HCEC 1CT (cell line): ENCODE measurements around the gene ANKRD23.
"Not testable (repeated sequence)": the region's sequence is repeated elsewhere in the genome, so short reads cannot be mapped to it uniquely, and the experiment has no call there.

Source experiments
- DNase-seq: peaks from one replicate; pipeline ENCODE4 v3.0.0-alpha.2; 2017

Gene ANKRD23

DNA sequence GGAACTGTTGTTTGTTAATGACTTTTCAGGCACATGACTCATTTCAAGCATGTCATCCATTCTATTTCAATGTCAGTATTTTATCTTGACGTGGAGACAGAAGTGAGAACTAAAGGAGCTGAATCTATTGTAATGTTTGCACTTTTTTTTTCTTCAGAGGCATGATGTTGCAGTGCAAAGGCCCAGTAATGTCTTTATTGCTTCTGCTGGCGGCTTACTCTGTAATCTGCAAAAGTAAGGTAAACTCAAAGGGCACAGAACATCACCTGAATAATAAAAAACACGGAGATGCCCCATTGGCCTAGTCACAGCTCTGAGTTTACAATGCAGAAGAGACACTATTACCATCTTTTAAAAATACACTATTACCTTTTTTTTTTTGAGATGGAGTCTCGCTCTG, 30.2 kb downstream of the ANKRD23 start:
- DNase-seq: no peak

DNA sequence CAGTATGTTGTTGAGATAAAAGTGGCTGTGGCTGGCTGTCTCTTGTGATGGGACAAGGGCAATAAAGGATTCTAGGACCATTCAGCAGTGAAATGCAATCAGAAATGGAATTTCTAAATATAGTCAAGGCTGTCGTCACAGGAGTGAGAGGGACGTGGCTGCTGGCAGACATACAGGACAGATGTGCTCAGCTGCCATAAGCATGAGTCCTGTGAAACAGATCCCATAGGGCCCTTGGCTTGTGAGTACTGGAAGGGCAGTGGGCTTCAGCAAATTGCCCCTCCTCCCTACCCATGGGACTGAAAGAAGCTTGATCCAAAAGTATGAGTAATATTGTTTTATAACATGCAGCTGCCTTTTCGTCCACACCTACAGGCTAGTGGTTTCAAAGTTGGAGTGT, 31.9 kb downstream of the ANKRD23 start:
- DNase-seq: peak; percentile 3

- DNase-seq: no peak
Observed at GRCh38 chr2:96810783-96811192, 33.0 kb downstream of the ANKRD23 start.

DNA sequence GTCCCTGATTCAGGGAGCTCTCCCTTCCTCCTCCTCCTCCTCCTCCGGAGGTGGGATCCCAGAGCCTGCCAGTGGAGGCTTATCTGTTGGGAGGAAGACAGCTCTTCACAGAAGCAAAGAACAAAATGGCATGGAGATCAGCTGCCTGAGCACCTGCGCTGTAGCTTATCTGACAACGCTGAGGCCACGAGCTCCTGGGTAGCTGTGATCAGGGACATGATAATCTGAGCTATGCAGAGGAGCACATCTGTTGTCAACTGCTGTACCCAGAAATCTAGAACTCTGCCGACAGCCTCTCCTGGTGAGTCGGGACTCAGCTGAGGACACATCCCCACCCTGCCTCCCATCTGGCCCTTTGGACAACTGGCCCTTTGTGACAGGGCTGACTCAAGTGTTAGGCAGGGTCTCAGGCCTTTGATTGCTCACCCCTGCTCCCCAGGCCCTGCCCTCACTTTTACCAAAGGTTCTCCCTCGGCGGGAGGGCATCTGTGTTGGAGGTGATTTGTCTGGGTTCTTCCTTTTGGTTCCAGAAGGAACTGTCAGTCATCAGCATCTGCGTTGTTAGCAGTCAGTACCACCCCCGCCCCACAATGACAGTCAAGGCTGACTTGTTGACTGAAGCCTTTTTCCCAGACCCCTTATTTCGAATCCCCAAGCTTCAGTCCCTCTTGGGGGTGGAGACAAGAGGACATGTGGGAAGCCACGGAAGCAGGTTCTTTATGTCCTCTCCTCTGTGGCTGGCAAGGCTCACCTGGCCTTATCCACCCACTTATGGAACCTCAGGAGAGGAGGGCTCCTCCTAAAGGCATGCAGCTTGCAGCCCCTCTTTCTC, 33.7 kb downstream of the ANKRD23 start:
- no peak for DNase-seq

DNA sequence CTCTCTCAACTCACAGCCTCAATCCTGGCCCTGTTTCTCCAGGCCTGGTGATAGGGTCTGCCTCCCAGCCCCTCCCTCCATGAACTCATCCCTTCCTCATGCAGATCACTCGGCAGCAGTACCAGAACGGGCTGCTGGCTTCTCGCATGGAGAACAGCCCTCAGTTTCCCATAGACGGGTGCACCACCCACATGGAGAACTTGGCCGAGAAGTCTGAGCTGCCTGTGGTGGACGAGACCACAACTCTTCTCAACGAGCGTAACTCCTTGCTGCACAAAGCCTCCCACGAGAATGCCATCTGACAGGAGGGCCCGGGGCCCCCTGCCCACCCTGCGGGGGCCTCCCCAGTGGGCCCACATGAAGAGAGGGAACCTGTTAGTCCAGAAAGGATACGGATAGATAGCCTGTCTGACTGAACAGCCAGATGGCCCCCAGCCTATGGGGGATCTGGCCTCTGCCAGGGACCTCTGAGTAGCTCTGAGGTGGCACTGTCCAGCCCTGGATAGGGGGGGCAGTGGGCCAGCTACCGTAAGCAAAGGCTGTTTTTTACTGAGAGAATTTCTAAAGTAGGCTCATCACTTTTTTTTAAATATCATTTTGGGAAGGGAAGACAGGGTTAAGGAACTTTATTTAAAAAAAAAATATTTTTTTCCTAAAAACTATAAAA, 34.5 kb downstream of the ANKRD23 start:
- DNase-seq: no peak

GRCh38 chr2:96808176-96808837, 35.5 kb downstream of the ANKRD23 start:
- no peak for DNase-seq

DNA sequence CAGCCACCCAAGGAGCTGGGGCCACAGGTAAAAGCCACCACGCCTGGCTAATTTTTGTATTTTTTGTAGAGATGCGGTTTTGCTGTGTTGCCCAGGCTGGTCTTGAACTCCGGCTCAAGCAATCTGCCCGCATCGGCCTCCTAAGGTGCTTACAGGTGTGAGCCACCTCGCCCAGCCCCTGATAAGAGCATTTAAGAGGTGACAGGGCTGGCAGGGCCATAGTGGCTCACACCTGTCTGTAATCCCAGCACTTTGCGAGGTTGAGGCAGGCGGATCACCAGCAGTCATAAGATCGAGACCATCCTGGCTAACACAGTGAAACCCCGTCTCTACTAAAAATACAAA, 36.7 kb downstream of the ANKRD23 start:
- DNase-seq: no peak

DNA sequence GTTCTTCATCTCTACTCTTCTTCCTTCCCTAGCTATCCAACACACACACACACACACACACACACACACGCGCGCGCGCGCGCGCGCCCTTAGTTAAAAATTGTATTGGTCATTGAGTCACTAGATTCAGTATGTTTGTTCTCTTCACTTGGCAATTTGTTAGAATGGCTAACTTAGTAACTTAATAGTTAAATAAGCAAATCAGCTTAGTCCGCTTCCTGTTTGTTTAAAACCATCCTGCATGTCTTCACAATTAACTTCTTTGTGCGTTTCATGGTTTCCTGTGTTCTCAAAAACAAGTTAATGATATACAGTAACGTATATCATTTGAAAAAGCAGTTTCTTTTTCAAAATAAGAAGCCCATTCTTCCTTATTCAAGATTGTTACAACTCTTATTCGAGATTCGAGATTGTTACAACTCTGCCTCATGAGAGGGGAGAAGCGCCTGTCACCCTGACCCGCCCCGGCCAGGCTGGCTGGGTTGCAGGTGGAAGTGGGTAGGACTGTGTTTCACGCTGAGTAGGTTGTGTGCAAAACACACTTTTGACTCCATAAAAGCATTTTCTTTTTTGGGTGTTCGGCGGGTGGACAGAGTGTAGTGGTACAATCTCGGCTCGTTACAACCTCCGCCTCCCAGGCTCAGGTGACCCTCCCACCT, 37.2 kb downstream of the ANKRD23 start:
- no peak for DNase-seq

- not testable (repeated sequence) for DNase-seq
Observed at GRCh38 chr2:96805946-96806345, 37.9 kb downstream of the ANKRD23 start.

DNA sequence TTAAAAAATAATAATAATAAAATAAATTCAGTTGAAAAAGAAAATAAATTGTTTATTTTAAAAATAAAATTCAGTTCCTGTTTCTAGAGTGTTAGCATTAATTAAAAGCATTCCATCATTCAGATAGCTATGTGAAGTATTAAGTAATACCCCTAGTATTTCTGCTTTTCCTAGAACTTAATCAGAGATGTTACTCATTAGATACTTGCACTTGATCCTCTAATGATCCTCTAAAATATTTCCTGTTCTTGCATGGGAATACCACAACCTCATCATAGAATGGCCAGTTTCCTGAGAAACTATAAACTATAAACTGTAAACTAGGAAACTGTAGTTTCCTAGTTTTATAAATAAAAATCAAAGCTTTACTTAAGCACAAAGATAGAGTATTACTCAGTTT, 38.8 kb downstream of the ANKRD23 start:
- no peak for DNase-seq

DNA sequence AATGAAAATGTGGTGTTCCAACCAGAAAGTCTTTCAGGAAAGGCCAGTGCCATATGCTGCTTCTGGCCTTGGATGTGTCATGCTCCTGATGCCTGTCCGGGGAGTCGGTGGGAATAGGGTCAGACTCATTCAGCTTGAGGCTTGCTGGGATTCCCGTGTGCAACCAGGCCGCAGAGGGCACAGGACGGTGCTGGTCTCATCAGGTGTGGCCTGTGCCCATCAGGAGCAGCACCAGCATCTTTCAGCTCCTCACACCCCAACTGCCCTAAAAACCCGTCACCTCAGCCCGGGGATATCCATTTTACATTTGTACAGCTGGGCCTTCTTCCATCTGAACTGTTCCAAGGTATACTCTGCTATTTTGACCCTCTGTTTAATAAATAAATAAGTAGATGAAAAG, 41.1 kb downstream of the ANKRD23 start:
- DNase-seq: no peak

- no peak for DNase-seq
Observed at GRCh38 chr2:96801786-96802595, 41.8 kb downstream of the ANKRD23 start.

DNA sequence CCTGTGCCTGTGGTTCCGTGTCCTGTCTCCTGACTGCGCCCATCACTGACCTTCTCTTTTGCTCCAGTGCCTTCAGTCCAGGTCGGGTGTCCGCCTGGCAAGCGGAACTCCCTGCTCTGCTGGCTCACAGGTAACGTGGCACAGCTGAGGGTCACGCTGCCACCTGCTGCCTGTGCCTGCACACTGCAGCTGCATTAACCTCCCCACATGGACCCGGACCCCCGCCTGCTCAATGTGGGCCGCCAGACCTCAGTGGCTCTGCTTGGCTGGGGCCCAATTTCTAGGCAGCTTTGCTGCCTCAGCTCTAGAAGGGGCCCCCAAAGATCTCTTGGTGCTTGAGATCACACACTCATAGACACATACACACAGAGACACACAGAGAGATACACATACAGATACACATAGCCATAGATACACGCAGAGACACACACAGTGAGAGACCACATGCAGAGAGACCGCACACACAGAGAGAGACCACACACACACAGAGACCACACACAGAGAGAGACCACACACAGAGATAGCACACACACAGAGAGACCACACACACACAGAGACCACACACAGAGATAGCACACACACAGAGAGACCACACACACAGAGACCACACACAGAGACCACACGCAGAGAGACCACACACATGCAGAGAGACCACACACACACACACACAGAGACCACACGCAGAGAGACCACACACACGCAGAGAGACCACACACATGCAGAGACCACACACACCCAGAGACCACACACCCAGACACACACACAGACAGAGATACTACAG, 42.6 kb downstream of the ANKRD23 start:
- DNase-seq: peak; percentile 6

GRCh38 chr2:96800061-96801004, 43.5 kb downstream of the ANKRD23 start:
- no peak for DNase-seq

DNA sequence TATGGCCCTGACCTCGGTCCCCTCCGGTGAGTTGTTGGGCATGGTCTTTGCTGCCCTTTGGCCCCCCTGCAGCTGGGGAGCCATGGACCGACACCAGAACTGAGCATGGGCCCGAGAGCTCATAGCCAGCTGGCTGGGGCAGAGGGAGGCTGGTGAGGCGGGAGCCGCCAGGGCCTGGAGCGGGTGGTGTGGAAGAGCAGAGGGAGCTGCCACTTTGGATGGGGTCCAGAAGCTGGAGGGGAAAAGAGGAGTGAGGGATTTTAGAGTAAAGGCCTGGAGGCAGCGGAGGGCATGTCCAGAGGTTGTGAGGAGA, 44.2 kb downstream of the ANKRD23 start:
- no peak for DNase-seq

DNA sequence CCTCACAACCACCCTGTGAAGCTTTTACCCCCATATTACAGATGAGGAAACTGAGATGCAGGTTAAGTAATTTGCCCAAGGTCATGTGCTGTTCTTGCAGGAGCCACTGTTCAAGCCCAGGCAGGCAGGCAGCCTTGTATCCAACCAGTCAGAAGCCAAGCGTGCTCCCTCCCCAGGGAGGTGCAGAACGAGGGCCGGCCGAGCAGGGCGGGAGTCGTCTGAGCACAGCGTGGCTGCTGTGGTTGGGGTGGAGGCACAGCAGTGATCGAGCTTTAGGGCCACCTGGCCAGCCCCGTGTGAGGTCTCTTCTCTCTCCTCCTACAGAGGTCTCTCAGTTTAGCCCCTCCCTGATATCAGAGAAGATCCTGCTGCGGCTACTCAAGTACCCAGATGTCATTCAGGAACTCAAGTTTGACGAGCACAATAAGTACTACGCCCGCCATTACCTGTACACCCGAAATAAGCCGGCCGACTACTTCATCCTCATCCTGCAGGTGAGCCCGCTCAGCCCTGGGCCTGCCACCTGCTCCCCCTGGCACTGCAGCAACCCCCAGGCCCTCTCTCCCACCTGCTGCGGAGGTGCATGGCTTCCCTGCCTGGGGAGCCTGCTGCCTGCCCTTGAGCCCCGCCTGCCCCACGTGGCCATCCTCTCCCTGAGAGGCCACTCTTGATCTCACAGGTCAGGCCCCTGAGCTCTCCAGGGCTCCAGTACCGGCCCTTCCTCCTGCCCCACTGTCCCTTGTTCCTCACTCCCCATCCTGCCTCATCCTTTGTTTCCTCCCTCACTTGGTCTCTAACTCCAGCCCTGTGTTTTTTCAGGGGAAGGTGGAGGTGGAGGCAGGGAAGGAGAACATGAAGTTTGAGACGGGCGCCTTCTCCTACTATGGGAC, 44.8 kb downstream of the ANKRD23 start:
- DNase-seq: no peak

DNA sequence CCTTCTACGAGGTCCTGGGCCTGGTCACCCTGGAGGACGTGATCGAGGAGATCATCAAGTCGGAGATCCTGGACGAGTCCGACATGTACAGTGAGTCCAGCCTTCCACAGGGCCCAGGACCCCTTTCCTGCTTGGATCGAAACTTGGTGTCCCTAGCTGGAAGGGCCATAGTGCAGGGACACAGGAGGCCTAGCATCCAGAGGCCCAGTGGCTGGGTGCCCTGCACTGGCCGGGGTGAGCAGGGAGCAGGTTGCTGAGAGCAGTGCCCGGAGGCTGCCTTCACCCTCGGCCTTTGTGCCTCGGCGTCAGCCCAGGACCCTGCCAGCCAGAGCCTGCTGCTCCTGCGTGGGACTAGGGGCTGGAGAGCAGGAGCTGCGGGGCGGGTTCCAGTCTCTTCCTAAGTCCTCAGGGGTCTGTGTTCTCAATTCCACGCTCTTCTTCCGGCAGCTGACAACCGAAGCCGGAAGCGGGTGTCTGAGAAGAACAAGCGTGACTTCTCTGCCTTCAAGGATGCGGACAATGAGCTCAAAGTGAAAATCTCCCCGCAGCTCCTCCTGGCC, 46.7 kb downstream of the ANKRD23 start:
- no peak for DNase-seq

DNA sequence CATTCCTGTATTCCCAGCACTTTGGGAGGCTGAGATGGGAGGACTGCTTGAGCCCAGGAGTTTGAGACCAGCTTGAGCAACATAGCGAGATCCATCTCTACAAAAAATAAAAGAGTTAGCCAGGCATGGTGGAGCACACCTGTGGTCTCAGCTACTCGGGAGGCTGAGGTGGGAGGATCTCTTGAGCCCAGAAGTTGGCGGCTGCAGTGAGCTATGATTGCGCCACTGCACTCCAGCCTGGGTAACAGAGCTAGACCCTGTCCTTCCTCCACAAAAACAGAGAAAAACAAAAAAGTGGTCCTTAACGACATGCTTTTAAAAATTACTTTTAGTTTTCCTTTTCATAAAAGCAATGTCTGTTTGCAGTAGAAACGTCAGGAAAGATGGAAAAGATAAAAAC, 47.3 kb downstream of the ANKRD23 start:
- not testable (repeated sequence) for DNase-seq

DNA sequence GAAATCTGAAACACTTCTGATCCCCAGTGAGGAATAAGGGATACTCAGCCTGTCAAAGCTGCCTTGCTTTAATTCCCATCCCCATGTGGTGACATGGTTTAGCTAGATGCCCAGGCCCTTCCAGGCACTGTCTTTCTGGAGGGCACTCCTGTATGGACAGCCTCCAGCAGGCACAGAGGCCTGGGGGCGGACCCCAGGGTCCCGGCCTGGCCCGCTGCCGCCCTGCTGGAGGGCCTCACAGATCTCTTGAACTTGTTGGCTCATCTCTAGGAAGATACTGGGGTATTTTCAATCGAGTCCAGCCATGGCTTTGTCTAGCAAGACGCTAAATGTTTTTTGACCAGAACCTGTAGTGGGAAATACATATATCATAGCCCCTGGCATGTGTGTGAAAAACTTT, 48.7 kb downstream of the ANKRD23 start:
- no peak for DNase-seq
